LHCN-M2 (cell line): Measurements from ENCODE around the gene TGFBRAP1. TPM values are rescaled to one million over a fixed set of nuclear protein-coding genes. Genes with fewer than 3 reads are reported as not detected.

Experiments used
- DNase-seq: peaks from one replicate; pipeline ENCODE4 v3.0.0-alpha.2; 2012; ENCODE audit warnings: low read depth
- total RNA-seq: library from RNA; depleted of rRNA; stranded (reverse); fragments of >200 nt; gene quantifications from 2 replicates; pipeline ENCODE4 v1.2.3, GENCODE V29; 2014

TGFBRAP1 gene
- total RNA-seq, 1 experiment from 2014 or later = 44.9 TPM

DNA sequence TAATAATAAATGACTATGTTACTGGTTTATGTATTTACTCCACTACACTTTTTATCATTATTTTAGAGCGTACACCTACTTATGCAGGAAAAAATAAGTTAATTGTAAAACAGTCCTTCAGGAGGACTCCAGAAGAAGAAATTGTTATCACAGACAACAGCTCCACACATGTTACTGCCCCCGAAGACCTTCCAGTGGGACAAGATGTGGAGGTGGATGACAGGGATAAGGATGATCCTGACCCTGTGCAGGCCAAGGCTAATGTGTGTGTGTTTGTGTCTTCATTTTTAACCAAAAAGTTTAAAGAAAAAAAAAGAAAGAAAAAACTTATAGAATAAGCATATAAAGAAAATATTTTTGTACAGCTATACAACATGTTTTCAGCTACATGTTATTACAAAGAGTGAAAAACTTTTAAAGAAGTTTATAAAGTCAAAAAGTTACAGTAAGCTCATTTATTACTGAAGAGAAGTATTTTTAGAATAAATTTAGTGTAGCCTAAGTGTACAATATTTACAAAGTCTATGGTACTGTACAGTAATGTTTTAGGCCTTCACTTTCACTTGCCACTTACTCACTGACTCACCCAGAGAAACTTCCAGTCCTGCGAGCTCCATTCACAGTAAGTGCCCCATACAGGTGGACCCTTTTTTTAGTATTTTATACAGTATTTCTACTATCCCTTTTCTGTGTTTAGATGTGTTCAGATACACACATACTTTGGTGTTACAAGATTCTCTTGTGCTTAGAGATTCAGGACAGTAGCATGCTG lies 7.5 kb downstream of the TGFBRAP1 start:
- DNase-seq = peak; percentile 21

DNA sequence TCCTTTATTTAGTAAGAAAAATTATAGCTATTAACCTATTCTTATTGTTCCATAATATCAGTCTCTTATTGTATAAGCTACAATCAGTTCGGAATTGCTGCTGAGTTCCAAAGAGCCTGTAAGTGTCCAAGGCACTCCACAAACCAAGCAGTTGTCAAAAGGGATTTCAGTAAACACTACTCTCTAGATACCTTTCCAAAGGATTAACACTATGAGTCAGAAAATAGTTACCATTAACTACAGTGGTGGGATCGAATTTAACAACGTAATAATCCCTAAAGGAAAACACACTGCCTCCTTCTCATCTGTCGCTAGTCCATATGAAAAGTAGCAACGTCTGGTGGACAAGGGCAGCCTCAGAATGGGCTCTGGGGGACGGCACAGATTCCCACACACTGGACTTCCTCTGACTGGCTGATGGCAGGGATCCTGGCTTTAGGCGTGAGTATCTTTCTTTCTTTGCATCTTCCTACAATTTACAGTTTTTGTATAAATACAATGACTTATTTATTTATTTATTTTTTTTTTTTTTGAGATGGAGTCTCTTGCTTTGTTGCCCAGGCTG lies 8.8 kb downstream of the TGFBRAP1 start:
- DNase-seq = peak; percentile 78

DNA sequence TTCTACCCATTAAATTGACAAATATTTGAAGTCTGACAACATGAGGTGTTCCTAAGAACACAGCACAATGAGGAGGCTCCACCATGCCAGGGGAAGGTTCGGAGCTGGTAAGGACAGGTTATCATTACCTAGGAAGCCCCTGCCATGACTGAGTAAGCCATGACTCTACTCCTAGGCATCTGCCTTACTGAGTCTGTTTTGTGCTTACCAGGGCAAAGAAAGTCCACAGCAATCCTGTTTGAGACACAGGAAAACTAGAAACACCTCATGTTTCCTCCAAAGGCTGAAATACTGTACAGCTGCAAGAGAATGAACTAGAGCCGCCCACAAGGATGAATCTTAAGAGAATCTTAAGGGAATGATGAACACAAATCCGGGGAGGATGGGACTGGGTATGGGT lies 11.6 kb downstream of the TGFBRAP1 start:
- DNase-seq = no peak

DNA sequence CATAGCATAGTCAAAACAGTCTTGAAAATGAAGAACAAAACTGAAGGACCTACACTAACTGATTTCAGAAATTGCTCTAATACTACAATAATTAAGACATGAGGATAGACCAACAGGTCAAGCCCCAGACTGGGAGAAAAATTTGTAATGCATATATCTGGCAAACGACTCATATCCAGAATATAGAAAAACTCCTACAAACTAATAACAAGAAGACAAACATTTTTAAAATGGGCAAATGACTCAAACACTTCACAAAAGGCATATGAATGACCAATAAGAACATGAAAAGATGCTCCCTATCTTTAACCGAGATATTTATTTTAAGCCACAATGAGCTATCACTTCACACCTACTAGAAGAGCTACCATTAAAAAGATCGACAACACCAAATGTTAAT lies 14.2 kb downstream of the TGFBRAP1 start:
- DNase-seq = no peak

DNA sequence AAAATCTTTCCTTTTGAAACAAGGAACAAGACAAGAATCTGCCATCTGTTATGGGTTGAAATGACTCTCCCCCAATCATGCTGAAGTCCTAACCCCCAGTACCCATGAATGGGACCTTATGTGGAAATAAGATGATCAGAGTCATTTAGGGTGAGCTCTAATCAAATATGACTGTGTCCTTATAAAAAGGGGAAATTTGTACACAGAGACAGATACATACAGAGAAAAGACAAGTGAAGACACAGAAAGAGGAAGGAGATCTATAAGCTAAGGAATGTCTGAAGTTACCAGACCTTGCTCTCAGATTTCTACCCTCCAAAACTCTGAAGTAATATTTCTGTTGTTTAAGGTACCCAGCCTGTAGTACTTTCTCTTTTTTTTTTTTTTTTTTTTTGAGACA lies 15.7 kb downstream of the TGFBRAP1 start:
- no peak for DNase-seq

DNA sequence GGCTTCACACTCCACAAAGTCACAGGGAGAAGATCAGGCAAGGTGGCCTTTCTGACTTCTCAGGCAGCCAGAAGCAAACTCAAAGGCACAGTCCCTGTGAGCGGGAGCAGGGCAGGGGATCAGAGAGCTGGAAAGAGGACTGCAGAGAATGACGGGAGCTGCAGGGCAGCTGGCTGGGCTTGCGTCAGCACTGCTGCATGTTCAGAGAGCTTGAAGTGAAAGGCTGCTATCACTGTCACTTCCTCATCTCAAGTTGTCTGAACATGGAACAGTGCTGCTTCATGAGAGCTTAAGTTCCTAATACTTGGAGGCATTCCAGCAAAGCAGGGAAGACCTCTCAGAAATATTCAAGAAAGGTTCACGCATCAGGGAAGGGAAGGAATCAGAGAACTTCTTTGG lies 20.4 kb downstream of the TGFBRAP1 start:
- no peak for DNase-seq

DNA sequence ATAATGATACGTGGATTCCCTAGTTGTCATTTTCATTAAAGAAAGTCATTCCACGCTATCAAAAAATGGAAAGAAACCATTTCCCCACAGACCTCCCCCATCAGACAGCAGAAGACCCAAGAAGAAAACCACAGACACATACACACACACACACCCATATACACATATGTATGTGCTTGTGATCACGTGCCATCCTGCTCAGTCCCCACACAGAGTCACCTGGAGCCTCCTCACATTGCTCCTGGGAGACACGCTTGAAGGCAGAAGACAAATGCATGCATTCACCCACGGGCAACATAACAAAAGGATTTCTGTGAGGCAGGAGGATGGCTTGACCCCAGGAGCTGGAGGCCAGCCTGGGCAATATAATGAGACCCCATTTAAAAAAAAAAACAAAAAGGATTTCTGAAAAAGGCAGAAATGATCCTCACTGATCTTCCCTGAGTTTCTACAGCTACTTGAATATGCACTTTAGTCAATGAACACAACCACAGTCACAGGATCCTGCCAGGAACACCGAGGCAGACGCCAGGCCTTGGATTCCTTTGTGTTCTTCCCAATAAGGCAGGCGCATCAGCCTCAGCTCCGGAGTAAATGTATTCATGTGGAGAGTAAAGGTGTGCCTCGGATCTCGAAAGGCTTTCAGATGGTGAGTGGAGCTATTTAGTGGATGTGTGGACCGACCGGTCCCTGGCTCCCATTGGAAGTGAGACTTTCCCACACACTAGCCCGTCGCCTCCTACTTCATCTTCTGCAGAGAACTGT lies 21.0 kb downstream of the TGFBRAP1 start:
- no peak for DNase-seq

DNA sequence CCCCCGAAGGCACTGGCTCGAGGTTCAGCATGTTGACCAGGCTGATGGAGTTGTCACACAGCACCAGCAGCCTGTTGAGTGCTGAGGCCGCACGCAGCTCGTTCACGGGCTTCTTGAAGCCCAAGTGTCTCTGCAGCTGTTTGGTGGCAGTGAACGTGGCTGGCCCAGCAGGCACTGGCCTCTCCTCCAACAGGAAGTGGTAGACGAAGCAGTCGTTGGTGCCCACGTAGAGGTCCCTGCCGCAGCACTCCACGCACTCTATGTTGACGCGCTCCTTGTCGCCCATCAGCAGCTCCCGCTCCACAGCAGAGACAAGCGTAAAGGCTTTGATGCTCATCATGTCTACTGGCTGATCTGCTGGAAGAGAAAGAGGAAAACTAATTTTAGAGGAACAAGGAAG lies 21.6 kb downstream of the TGFBRAP1 start:
- no peak for DNase-seq

DNA sequence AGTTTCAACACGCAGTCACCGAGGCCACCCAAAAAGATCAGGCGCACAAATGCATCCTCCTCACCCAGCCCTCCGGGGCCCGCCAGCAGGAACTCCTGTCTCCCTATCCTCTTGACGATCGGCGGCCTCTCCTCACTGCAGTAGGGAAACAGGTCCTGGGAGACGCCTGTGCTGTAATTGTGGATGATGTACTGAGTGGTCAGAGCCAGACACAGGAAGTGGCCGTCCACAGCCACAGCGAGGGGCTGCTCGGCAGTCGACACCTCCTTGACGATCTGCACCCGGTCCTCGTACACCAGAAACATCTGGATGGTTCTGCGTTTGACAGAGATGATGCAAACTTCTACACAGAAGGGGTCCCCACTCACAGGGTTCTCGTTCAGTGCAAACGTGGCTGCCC lies 22.0 kb downstream of the TGFBRAP1 start:
- no peak for DNase-seq

DNA sequence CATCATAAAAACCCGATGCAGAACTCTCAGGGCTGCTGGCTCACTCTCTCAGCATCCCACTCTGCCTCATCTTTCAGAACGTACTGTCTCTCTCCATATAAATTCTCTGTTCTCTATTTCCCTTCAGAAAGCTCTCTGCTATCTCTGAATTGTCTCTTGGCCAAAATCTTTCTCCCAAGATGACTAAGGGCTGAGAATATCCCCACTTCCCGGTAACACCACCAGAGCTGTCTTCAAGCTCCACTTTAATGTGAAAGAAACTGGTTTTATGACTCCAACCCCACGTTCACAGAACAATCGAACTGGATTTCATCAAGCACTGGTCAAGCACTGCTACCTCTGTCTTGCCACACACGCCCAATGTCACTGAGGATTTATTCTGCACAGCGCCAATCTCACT lies 22.4 kb downstream of the TGFBRAP1 start:
- DNase-seq = no peak

DNA sequence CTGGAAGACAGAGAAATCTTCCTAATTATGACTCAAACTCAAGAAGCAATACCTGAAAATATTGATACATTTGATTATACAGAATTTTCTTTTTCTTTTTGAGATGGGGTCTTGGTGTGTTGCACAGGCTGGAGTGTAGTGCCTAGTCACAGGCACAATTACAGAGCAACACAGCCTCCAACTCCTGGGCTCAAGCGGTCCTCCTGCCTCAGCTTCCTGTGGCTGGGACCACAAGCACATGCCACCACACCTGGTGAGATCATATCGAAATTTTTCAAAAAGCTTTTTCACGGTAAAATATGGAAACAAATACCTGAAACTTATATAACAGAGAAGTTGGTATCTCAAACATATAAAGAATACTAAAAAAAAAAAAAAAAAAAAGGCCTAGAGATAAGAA lies 27.9 kb downstream of the TGFBRAP1 start:
- DNase-seq = no peak

DNA sequence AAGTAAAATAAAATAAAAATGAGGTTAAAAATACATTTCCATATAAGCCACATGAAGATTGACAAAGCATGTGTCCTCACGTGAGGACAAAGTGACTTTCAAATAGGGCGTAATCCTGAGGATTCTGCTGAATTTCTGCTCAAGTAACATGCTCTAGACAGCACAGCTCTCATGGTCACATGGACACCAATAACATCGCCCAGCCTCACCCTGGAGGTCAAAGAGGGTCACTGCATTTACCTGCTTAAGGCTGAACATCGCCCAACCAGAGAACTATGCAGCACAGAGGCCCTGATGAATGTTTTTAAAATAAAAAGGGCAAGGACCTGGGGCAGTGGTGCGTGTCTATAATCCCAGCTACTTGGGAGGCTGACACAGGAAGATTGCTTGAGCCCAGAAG lies 30.2 kb downstream of the TGFBRAP1 start:
- no peak for DNase-seq

DNA sequence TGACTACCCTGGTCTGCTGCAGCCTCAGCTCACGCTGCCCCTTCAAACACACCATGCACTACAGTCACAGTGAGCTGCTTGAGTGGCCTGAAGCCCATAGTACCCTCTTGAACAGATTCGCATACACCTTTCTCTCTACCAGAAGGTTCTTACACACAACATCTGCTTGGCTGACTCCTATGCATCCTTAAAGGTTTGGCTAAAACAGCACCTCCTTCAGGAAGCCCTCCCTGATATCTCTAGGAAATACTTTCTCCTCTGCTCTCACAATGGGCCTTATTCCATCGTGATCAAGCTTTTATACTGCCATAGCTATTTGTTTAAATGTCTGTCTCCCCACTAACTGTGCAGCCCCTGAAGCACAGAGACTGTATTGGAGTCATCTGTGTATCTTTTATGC lies 31.5 kb downstream of the TGFBRAP1 start:
- no peak for DNase-seq

DNA sequence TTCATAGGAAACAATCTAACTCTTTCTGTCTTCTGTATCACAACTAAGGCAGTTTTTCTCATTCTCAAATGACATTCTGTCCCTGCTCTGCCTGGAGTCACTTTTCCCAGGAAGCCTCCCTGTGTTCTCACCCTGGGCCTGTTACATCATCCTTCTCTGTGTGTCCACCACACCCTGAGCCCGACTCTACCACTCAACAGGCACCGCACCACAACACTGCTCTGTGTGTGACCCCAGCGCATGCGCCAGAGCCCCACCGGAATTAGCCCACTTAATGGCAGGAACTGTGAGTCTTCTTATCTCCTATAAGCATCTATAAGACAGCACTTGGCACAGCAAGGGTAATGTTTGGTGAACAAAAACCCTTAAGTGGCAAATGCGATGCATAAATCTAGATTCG lies 32.3 kb downstream of the TGFBRAP1 start:
- DNase-seq = no peak

DNA sequence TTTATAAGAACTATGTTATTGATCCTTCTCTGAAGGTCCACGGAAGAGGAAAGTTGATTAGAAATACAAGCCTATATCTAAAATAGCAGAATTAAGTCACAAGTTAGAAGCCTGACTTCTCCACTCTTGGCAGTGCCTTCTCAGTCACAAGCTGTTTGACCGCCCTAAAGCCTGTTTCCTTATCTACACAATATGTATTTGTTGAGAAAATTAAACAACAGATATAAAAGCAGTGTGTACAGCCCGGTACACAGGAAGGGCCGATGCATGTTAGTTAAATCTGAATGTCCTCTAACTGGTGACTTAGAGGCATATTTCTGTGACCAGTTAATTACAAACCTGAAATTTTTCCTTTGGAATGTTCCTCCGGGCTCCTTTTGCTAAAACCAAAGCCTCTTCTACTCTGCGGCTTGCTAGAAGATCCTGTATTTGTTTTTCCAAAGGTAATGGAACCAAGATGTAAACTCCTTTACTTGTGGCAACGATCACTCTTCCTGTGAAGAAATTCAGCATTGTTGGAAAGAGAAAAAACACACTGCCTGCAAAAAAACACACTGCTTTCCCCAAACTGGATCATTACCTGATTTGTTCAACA lies 33.4 kb downstream of the TGFBRAP1 start:
- DNase-seq = no peak

DNA sequence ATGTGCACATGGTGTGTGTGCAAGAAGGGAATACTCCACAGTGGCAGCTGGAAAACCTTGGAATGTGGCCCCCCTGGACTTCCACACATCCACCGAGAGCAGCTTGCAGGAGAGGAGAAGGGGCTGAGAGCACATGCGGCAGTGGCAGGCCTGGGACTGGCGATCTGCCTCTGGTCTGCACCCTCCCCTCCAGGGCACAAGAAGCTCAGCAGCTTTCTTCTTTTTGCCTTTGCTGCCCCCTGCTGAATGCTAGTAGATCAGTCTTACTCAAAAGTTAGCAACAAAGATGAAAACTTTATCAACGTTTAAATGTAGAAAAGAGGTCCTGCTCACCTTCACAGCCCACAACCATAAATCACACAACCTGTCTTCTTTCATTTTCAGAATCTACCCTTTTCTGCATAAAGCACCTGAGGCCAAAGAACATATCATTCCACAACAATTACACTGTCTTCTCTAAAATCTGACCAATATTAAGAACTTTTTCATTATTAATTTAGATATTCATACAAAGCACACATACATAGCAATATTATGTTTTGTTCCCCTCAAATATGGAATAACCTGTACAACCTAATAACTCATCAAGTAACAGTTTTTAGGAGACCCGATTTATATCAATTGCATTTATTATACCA lies 34.6 kb downstream of the TGFBRAP1 start:
- peak; percentile 55 for DNase-seq

DNA sequence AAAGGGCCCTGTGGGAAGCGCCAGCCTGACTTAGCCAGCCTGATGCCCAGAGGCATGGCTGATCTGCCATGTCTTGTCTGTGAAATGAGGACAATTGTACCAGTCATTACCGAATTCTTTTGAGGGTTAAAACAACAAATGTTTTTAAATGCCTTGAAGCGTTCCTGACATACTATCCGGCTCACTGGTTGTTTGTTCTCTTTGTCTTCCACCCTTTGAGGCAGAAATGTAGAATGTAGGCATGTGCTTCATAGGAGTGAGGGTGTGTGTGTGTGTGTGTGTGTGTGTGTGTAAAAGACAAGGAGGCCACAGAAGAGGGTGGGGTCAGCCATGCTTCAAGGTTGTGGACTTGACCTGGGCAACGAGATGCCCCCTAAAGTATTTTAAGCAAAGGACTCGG lies 35.5 kb downstream of the TGFBRAP1 start:
- DNase-seq = no peak

DNA sequence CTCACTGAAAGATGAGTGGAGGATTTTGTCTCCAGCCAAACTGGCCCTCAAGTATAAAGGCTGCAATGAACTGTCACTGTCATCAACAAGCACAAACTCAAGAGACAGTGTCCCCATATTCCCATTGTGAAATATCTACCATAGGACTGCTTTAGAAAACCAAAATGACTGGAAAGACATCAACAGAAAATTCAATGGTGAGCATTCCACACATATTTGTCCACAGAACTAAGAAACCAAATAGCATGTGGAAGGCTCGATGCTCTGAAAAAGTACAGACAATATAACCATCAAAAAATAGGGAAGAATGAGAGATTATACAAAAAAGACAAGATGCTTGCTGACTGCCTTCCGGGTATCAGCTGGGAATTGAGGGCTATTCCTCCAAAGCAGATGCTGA lies 37.6 kb downstream of the TGFBRAP1 start:
- no peak for DNase-seq

DNA sequence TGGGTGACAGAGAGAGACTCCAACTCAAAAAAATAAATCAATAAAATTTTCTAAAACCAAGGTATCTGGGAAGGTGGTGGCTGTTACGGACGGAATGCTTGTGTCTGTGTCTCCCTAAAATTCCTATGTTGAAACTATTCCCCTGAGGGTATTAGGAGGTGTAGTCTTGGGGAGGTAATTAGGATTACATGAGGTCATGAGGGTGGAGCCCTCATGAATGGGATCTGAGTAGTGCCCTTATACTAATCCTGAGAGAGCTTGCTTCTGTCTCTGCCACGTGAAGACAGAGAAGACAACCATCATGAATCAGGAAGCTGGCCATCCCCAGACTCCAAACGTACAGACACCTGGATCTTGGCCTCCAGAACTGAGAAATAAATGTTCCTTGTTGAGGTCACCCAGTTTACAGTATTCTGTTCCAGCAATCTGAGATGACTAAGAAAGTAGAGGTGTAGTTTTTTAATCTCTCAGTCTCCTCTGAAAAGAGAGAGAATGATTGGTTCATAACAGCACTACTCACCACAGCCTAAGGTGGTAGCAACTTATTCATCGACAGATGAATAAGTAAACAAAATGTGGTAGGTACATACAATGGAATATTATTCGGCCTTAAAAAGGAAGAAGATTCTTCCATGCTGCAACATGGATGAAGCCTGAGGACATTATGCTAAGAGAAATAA lies 38.4 kb downstream of the TGFBRAP1 start:
- no peak for DNase-seq

DNA sequence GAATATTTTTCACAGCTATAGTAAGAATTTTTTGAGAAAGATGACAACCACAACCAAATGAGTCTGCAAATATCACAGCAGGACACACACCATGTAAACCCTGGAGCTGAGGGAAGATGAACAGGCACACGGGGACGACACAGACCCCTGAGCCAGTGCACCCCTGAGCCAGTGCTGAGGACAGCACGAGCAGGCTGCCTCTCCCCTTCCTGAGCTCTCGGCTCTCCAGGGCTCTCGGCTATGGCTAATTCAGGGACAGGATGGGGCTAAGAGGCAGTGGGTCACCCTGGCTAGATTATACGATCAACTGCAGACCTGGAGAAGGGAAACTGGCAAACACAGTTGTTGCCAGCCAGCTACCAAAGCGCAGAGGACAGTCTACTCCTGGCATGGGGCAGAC lies 41.4 kb downstream of the TGFBRAP1 start:
- no peak for DNase-seq

DNA sequence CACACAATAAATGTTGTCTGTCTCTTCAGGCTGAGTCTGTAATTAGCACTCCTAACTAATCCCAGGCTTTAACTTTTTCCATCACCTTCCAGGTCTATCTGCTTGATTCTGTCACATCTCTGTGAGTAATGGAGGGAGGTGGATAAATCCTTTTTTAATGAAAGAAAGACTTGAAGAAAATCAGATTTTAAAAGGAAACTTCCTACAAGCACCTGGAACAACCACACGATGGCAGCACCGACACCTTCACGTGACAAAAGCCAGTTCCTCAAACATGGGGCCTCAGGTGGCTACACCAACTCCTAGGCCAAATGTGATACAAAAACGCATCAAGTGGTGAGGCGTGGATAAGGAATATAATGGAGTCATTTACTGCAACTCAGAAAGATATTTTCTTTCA lies 41.8 kb downstream of the TGFBRAP1 start:
- peak; percentile 36 for DNase-seq
